Measurements from ENCODE around the gene TRIM2.

The TRIM2 gene

DNA sequence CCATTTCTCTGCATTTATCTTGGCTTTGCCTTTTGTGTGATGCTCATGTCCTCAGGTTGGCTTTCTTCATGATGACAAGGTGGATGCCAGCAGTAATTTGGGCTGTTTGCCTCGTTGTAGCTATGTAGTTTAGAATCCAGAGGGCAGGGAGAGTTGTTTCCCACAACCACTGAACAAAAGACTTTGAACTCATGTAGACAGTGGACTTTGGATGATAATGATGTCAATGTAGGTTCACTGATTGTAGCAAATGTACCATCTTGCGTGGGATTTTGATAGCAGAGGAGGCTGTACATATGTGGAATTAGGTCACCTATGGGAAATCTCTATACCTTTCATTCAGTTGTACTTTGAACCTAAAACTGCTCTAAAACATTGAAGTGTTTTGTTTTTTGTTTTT is 181.5 kb downstream of the TRIM2 start:
- DNase-seq, result no peak

DNA sequence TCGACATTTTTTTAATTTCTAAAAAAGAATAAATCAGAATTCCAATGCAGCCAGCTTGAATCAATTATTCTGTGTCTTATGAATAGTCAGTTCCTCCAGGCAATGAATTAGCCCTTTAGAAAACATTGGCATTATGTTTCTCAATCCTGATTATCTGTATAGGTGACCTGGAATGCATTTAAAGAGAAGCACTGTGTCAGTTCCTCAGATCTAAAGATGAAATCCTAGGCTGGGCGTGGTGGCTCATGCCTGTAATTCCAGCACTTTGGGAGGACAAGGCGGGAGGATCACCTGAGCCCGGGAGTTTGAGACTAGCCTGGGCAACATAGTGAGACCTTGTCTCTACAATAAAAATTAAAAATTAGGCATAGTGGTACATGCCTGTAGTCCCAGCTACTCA is 183.7 kb downstream of the TRIM2 start:
- DNase-seq, result no peak

All from NCI-H446 (cell line).